Gastroesophageal sphincter (tissue), 4 donors: ENCODE data around the gene PCDHA4. TPM values are rescaled to one million over a fixed set of nuclear protein-coding genes. Genes with fewer than 3 reads are reported as not detected.
"Not testable (repeated sequence)": the region's sequence is repeated elsewhere in the genome, so short reads cannot be mapped to it uniquely, and the experiment has no call there.

Source experiments
- ATAC-seq: fragments of 150-250 bp; one replicate; pipeline ENCODE4 v1.9.1; 2016; ENCODE audit warnings: mild to moderate bottlenecking, moderate library complexity
- H3K27ac ChIP-seq, 4 donors: fragments of 200-600 bp; sonication (generic) in 3 of 4; 1 replicate in 3 of 4; 2 replicates in 1 of 4; pipeline ENCODE4 v1.5.1; 2016 to 2019
- H3K27me3 ChIP-seq: fragments of 200-600 bp; sonication (generic); one replicate; pipeline ENCODE4 v1.5.1; 2019
- H3K36me3 ChIP-seq, 2 donors: fragments of 200-600 bp; sonication (generic); one replicate each; pipeline ENCODE4 v1.5.1; 2019; ENCODE audit warnings: control low read depth in 1 of 2
- H3K4me1 ChIP-seq, 3 donors: fragments of 200-600 bp; sonication (generic); 1 replicate in 2 of 3; 2 replicates in 1 of 3; pipeline ENCODE4 v1.5.1; 2016 to 2019; ENCODE audit warnings: control low read depth in 2 of 3
- H3K4me3 ChIP-seq, 2 donors: fragments of 200-600 bp; sonication (generic); one replicate each; pipeline ENCODE4 v1.5.1; 2019; ENCODE audit warnings: mild to moderate bottlenecking in 1 of 2, moderate library complexity in 1 of 2
- H3K9me3 ChIP-seq, 3 donors: fragments of 200-600 bp; sonication (generic); one replicate each; pipeline ENCODE4 v1.5.1; 2017 to 2019; ENCODE audit warnings: control low read depth in 2 of 3
- CTCF ChIP-seq, 4 experiments: fragments of 200-600 bp in 2 of 4; fragments of 450-650 bp in 2 of 4; sonication (generic) in 1 of 4; IDR thresholded peaks; one replicate each; pipeline ENCODE4 v1.5.1; 2017 to 2019; ENCODE audit warnings: antibody characterized with exemption in 4 of 4, mild to moderate bottlenecking in 2 of 4, moderate library complexity in 2 of 4
- EP300 ChIP-seq: sonication (generic); formaldehyde crosslinking; IDR thresholded peaks from one replicate; pipeline ENCODE4 v1.6.1; 2017; ENCODE audit warnings: antibody characterized with exemption, mild to moderate bottlenecking
- POLR2A ChIP-seq, 2 donors: fragments of 450-650 bp; IDR thresholded peaks; one replicate each; pipeline ENCODE4 v1.6.1; 2017; ENCODE audit warnings: antibody characterized with exemption in 2 of 2, mild to moderate bottlenecking in 2 of 2, moderate library complexity in 1 of 2
- POLR2AphosphoS5 ChIP-seq: sonication (generic); formaldehyde crosslinking; IDR thresholded peaks from one replicate; pipeline ENCODE4 v1.6.1; 2017; ENCODE audit warnings: antibody characterized with exemption
- WGBS, 2 donors: methylation state at CpG; one replicate each; pipeline ENCODE4 v1.1.5; 2018; ENCODE audit warnings: low coverage in 1 of 2; 5-methylcytosine and 5-hydroxymethylcytosine counted together
- total RNA-seq, 4 donors: library from RNA; depleted of rRNA; stranded (reverse); fragments of >200 nt; gene quantifications; one replicate each; pipeline ENCODE4 v1.1.0, GENCODE V29; 2016

The PCDHA4 gene
- total RNA-seq, 4 donors from 2014 or later, result 0.13 to 0.96 (median 0.31) TPM; not detected in 1

DNA sequence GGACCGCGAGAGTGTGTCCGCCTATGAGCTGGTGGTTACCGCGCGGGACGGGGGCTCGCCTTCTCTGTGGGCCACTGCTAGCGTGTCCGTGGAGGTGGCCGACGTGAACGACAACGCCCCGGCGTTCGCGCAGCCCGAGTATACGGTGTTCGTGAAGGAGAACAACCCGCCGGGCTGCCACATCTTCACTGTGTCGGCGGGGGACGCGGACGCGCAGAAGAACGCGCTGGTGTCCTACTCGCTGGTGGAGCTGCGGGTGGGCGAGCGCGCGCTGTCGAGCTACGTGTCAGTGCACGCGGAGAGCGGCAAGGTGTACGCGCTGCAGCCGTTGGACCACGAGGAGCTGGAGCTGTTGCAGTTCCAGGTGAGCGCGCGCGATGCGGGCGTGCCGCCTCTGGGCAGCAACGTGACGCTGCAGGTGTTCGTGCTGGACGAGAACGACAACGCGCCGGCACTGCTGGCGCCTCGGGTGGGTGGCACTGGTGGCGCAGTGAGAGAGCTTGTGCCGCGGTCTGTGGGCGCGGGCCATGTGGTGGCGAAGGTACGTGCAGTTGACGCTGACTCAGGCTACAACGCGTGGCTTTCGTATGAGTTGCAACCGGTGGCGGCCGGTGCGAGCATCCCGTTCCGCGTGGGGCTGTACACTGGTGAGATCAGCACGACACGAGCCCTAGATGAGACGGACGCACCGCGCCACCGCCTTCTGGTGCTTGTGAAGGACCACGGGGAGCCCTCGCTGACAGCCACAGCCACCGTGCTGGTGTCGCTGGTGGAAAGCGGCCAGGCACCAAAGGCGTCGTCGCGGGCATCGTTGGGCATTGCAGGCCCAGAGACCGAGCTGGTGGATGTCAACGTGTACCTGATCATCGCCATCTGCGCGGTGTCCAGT lies 29.0 kb downstream of the PCDHA4 start:
- Histone ChIP-seq H3K27ac (no peak overlapping the region), H3K9me3 (peaks cover 0 to 50% (median 0%) of the 10 kb centered on the region in 3 donors), H3K4me1 (no peaks in the 10 kb centered on the region), H3K36me3 (no peaks in the 10 kb centered on the region), H3K27me3 (peaks cover 81% of the 10 kb centered on the region), H3K4me3 (no peak overlapping the region)
- no peak for ATAC-seq
- 62% methylated on average over 10 of the region's 103 CpGs; no CpG with 5 or more reads in 1 of the 2 donors for WGBS, 2 donors
- TF ChIP-seq POLR2AphosphoS5 (no peak), EP300 (no peak), POLR2A (IDR thresholded peaks at IDR 0.05) (no peak), CTCF (IDR thresholded peaks at IDR 0.05) (no peak)

GRCh38 chr5:140840978-140841962 lies 34.4 kb downstream of the PCDHA4 start, which contains the start of gene PCDHA8:
Gene PCDHA8, plus strand, starts transcription at chr5:140841187. Its CDS starts 135 bp downstream, at chr5:140841322.
- 17 to 32% methylated on average over 11 to 19 of the region's 47 CpGs for WGBS, 2 donors
- Histone ChIP-seq H3K4me1 (no peaks in the 10 kb centered on the region), H3K9me3 (peaks cover 0 to 51% (median 0%) of the 10 kb centered on the region in 3 donors), H3K4me3 (no peak within 1 kb of the TSS), H3K27me3 (peaks cover 74% of the 10 kb centered on the region), H3K36me3 (no peaks in the 10 kb centered on the region), H3K27ac (no peak within 1 kb of the TSS)
- TF ChIP-seq POLR2AphosphoS5, result no peak
- no peak for TF ChIP-seq CTCF (IDR thresholded peaks at IDR 0.05)
- TF ChIP-seq EP300, result no peak
- no peak for TF ChIP-seq POLR2A (IDR thresholded peaks at IDR 0.05)
- ATAC-seq, result no peak

DNA sequence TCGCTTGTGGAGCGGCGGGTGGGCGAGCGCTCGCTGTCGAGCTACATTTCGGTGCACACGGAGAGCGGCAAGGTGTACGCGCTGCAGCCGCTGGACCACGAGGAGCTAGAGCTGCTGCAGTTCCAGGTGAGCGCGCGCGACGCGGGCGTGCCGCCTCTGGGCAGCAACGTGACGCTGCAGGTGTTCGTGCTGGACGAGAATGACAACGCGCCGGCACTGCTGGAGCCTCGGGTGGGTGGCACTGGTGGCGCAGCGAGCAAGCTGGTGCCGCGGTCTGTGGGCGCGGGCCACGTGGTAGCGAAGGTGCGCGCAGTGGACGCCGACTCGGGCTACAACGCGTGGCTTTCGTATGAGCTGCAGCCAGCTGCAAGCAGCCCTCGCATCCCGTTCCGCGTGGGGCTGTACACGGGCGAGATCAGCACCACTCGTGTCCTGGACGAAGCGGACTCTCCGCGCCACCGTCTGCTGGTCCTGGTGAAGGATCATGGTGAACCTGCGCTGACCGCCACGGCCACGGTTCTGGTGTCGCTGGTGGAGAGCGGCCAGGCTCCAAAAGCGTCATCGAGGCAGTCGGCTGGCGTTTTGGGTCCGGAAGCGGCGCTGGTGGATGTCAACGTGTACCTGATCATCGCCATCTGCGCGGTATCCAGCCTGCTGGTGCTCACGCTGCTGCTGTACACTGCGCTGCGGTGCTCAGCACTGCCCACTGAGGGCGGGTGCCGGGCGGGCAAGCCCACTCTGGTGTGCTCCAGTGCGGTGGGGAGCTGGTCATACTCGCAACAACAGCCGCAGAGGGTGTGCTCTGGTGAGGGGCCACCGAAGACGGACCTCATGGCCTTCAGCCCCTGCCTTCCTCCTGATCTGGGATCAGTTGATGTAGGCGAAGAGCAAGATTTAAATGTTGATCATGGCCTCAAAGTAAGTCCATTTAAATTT lies 36.2 kb downstream of the PCDHA4 start:
- peaks cover 0 to 64% (median 0%) of the 10 kb centered on the region in 3 donors for H3K9me3 ChIP-seq
- no peak overlapping the region for H3K4me3 ChIP-seq
- no peaks in the 10 kb centered on the region for H3K36me3 ChIP-seq
- no peak for ATAC-seq
- 43 to 67% methylated on average over 1 of the region's 87 CpGs for WGBS, 2 donors
- no peaks in the 10 kb centered on the region for H3K4me1 ChIP-seq
- H3K27me3 ChIP-seq, result peaks cover 83% of the 10 kb centered on the region
- H3K27ac ChIP-seq, result no peak overlapping the region
- TF ChIP-seq POLR2A (IDR thresholded peaks at IDR 0.05), result no peak
- no peak for TF ChIP-seq CTCF (IDR thresholded peaks at IDR 0.05)
- no peak for TF ChIP-seq EP300
- TF ChIP-seq POLR2AphosphoS5, result no peak

GRCh38 chr5:140848139-140849102 lies 41.6 kb downstream of the PCDHA4 start, which contains the start of gene PCDHA9:
Gene PCDHA9, plus strand, starts transcription at chr5:140848382. Its CDS starts 114 bp downstream, at chr5:140848496.
- H3K27ac ChIP-seq, H3K36me3 ChIP-seq, H3K4me1 ChIP-seq, ATAC-seq, H3K4me3 ChIP-seq: not testable (repeated sequence)
- 15 to 24% methylated on average over 5 to 19 of the region's 48 CpGs for whole genome bisulfite sequencing, 2 donors
- peaks cover 76% of the 10 kb centered on the region for H3K27me3 ChIP-seq
- peaks cover 0 to 59% (median 0%) of the 10 kb centered on the region in 3 donors for H3K9me3 ChIP-seq

DNA sequence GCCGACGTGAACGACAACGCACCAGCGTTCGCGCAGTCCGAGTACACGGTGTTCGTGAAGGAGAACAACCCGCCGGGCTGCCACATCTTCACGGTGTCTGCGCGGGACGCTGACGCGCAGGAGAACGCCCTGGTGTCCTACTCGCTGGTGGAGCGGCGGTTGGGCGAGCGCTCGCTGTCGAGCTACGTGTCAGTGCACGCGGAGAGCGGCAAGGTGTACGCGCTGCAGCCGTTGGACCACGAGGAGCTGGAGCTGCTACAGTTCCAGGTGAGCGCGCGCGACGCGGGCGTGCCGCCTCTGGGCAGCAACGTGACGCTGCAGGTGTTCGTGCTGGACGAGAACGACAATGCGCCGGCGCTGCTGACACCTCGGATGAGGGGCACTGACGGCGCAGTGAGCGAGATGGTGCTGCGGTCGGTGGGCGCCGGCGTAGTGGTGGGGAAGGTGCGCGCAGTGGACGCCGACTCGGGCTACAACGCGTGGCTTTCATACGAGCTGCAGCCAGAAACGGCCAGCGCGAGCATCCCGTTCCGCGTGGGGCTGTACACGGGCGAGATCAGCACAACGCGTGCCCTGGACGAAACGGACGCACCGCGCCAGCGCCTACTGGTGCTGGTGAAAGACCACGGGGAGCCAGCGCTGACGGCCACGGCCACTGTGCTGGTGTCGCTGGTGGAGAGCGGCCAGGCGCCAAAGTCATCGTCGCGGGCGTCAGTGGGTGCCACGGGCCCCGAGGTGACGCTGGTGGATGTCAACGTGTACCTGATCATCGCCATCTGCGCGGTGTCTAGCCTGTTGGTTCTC lies 43.2 kb downstream of the PCDHA4 start:
- not testable (repeated sequence) for H3K36me3 ChIP-seq, H3K4me3 ChIP-seq, H3K4me1 ChIP-seq, H3K27ac ChIP-seq, ATAC-seq
- H3K27me3 ChIP-seq, result peaks cover 80% of the 10 kb centered on the region
- peaks cover 0 to 57% (median 0%) of the 10 kb centered on the region in 3 donors for H3K9me3 ChIP-seq
- 35% methylated on average over 21 of the region's 101 CpGs; no CpG with 5 or more reads in 1 of the 2 donors for WGBS, 2 donors
